ENCODE data around the gene BLOC1S3.
A peak's percentile ranks its signal among the peaks of the same experiment; 100 is the strongest.

Gene BLOC1S3

GRCh38 chr19:45213031-45213430 lies 34.4 kb downstream of the BLOC1S3 start:
- H3K4me3 ChIP-seq (ENCODE audit: control insufficient read depth, low read depth, low read length): no peak overlapping the region

GRCh38 chr19:45215391-45216191 lies 37.0 kb downstream of the BLOC1S3 start:
- no peak for DNase-seq (ENCODE audit: low read depth)
- TF ChIP-seq CTCF (IDR thresholded peaks at IDR 0.05; ENCODE audit: control insufficient read depth, insufficient read depth, low read depth, low read length, missing control alignments): no peak
- no peak overlapping the region for H3K4me3 ChIP-seq (ENCODE audit: control insufficient read depth, low read depth, low read length)

More at GRCh38 chr19:45213031-45213430, 34.4 kb downstream of the BLOC1S3 start:
- no peak for DNase-seq (ENCODE audit: low read depth)
- no peak for TF ChIP-seq CTCF (IDR thresholded peaks at IDR 0.05; ENCODE audit: control insufficient read depth, insufficient read depth, low read depth, low read length, missing control alignments)

GRCh38 chr19:45216667-45217066 lies 38.1 kb downstream of the BLOC1S3 start:
- no peak for TF ChIP-seq CTCF (IDR thresholded peaks at IDR 0.05; ENCODE audit: control insufficient read depth, insufficient read depth, low read depth, low read length, missing control alignments)
- DNase-seq (ENCODE audit: low read depth): no peak
- no peak overlapping the region for H3K4me3 ChIP-seq (ENCODE audit: control insufficient read depth, low read depth, low read length)

- H3K4me3 ChIP-seq (ENCODE audit: control insufficient read depth, low read depth, low read length): peak overlapping the region; percentile 3; the same call in 1 of the 2 replicates
- no peak for TF ChIP-seq CTCF (IDR thresholded peaks at IDR 0.05; ENCODE audit: control insufficient read depth, insufficient read depth, low read depth, low read length, missing control alignments)
Measured at GRCh38 chr19:45217193-45217956, 38.8 kb downstream of the BLOC1S3 start.

GRCh38 chr19:45217957-45218334 lies 39.4 kb downstream of the BLOC1S3 start:
- TF ChIP-seq CTCF (IDR thresholded peaks at IDR 0.05; ENCODE audit: control insufficient read depth, insufficient read depth, low read depth, low read length, missing control alignments): no peak
- DNase-seq (ENCODE audit: low read depth): no peak
- no peak overlapping the region for H3K4me3 ChIP-seq (ENCODE audit: control insufficient read depth, low read depth, low read length)

More at GRCh38 chr19:45217193-45217956, 38.8 kb downstream of the BLOC1S3 start:
- no peak for DNase-seq (ENCODE audit: low read depth)

- H3K4me3 ChIP-seq (ENCODE audit: control insufficient read depth, low read depth, low read length): no peak overlapping the region
- no peak for DNase-seq (ENCODE audit: low read depth)
- TF ChIP-seq CTCF (IDR thresholded peaks at IDR 0.05; ENCODE audit: control insufficient read depth, insufficient read depth, low read depth, low read length, missing control alignments): no peak
Measured at GRCh38 chr19:45218426-45218825, 39.8 kb downstream of the BLOC1S3 start.
